Measurements from ENCODE around the gene KIAA1328.

DNA sequence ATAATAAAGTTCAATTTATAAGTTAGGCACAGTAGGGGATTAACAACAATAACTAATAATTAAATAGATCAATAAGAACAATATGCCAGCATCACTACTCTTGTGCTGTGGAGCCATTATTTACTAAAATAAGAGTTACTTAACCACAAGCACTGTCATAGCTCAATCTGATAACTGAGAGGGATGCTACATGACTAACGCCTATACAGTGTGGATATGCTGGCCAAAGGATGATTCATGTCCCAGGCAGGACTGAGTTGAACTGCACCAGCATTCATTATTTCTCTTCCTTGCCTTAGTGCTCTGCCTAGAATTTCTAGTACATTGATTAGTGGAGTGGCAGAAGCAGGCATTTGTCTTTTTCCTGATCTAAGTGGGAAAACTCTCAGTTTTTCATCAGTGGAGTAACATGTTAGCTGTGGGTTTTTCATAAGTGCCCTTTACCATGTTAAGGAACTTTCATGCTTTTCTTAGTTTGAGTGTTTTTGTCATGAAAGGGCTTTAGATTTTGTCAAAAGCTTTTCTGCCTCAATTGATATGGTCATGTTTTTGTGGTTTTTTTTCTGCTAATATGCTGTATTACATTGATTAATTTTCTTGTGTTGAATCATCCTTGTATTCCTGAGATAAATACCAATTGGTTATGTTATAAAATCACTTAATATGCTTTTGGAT lies 21.7 kb downstream of the KIAA1328 start:
- TF ChIP-seq POLR2A (IDR thresholded peaks at IDR 0.05): no peak
- TF ChIP-seq CTCF (IDR thresholded peaks at IDR 0.05): no peak

Data from right lobe of liver (tissue), 4 donors.